DOHH2 (cell line): Measurements from ENCODE around the gene RHCG.

Experiments
- H3F3A ChIP-seq: fragments of 200-600 bp; sonication (generic), shearing (Covaris generic); 2 replicates; pipeline ENCODE4 v1.6.0; 2016; ENCODE audit warnings: antibody characterized with exemption, mild to moderate bottlenecking; ENCODE audit not compliant: control insufficient read depth, insufficient read depth
- H3K27ac ChIP-seq: fragments of 200-600 bp; sonication (generic); 2 replicates; pipeline ENCODE4 v1.5.1; 2014; ENCODE audit warnings: low read depth, mild to moderate bottlenecking, low read length, moderate library complexity
- H3K27me3 ChIP-seq: fragments of 200-600 bp; sonication (generic); 2 replicates; pipeline ENCODE4 v1.6.1; 2014; ENCODE audit warnings: mild to moderate bottlenecking, low read length, mixed read lengths; ENCODE audit not compliant: control insufficient read depth
- H3K36me3 ChIP-seq: fragments of 200-600 bp; sonication (generic); 2 replicates; pipeline ENCODE4 v1.6.1; 2014; ENCODE audit warnings: mild to moderate bottlenecking, low read length, moderate library complexity, mixed read lengths; ENCODE audit not compliant: control insufficient read depth
- H3K4me1 ChIP-seq: fragments of 200-600 bp; sonication (generic); 2 replicates; pipeline ENCODE4 v1.6.1; 2014; ENCODE audit warnings: mild to moderate bottlenecking, low read length, mixed read lengths; ENCODE audit not compliant: control insufficient read depth
- H3K4me2 ChIP-seq: fragments of 200-600 bp; sonication (generic); 2 replicates; pipeline ENCODE4 v1.6.0; 2014; ENCODE audit warnings: mild to moderate bottlenecking, low read length, moderate library complexity
- H3K4me3 ChIP-seq: fragments of 200-600 bp; sonication (generic); 2 replicates; pipeline ENCODE4 v1.5.1; 2014; ENCODE audit warnings: mild to moderate bottlenecking, low read length, mixed read lengths
- H3K79me2 ChIP-seq: fragments of 200-600 bp; sonication (generic); 2 replicates; pipeline ENCODE4 v1.6.1; 2014; ENCODE audit warnings: mild to moderate bottlenecking, low read length, mixed read lengths; ENCODE audit not compliant: control insufficient read depth
- H3K9me2 ChIP-seq: fragments of 200-600 bp; sonication (generic); replicated peaks from 2 replicates; pipeline ENCODE4 v1.6.1; 2014; ENCODE audit warnings: mild to moderate bottlenecking, low read length, mixed read lengths; ENCODE audit not compliant: control insufficient read depth
- H3K9me3 ChIP-seq: fragments of 200-600 bp; sonication (generic); 2 replicates; pipeline ENCODE4 v1.6.1; 2014; ENCODE audit warnings: antibody characterized with exemption, low read length, mixed read lengths; ENCODE audit not compliant: control insufficient read depth, insufficient read depth
- H4K20me1 ChIP-seq: fragments of 200-600 bp; sonication (generic); 2 replicates; pipeline ENCODE4 v1.6.0; 2014; ENCODE audit warnings: low read depth, mild to moderate bottlenecking, antibody characterized with exemption, low read length, moderate library complexity; ENCODE audit not compliant: control insufficient read depth, insufficient read depth
- CTCF ChIP-seq: fragments of 200-600 bp; sonication (generic); IDR thresholded peaks from one replicate; pipeline ENCODE4 v1.5.1; 2014; ENCODE audit warnings: antibody characterized with exemption, mild to moderate bottlenecking, low read depth, low read length; ENCODE audit not compliant: poor library complexity, severe bottlenecking
- EZH2phosphoT487 ChIP-seq: fragments of 200-600 bp; sonication (generic); IDR thresholded peaks from 2 replicates; pipeline ENCODE4 v1.6.1; 2017; ENCODE audit warnings: borderline replicate concordance, mild to moderate bottlenecking, antibody characterized with exemption, low read length, moderate library complexity, mixed read lengths

RHCG gene

GRCh38 chr15:89492111-89492641, 4.2 kb downstream of the RHCG start:
- Histone ChIP-seq H4K20me1 (no peaks in the 10 kb centered on the region), H3K79me2 (no peaks in the 10 kb centered on the region), H3K4me2 (no peak overlapping the region), H3K4me3 (no peak overlapping the region), H3K27me3 (peaks cover 6% of the 10 kb centered on the region; the same call in 1 of the 2 replicates), H3F3A (no peaks in the 10 kb centered on the region), H3K9me2 (no peaks in the 10 kb centered on the region), H3K27ac (no peak overlapping the region), H3K9me3 (no peaks in the 10 kb centered on the region), H3K4me1 (no peaks in the 10 kb centered on the region), H3K36me3 (no peaks in the 10 kb centered on the region)
- TF ChIP-seq EZH2phosphoT487 = no peak
- TF ChIP-seq CTCF = peak; percentile 64

- H4K20me1 ChIP-seq = no peaks in the 10 kb centered on the region
- no peaks in the 10 kb centered on the region for H3F3A ChIP-seq
- H3K4me1 ChIP-seq = no peaks in the 10 kb centered on the region
- no peaks in the 10 kb centered on the region for H3K36me3 ChIP-seq
- no peak overlapping the region for H3K4me3 ChIP-seq
- H3K9me3 ChIP-seq = no peaks in the 10 kb centered on the region
- no peaks in the 10 kb centered on the region for H3K79me2 ChIP-seq
- no peaks in the 10 kb centered on the region for H3K9me2 ChIP-seq
- peaks cover 10% of the 10 kb centered on the region; the same call in 1 of the 2 replicates for H3K27me3 ChIP-seq
- TF ChIP-seq CTCF (no peak), EZH2phosphoT487 (no peak)
- H3K4me2 ChIP-seq = no peak overlapping the region
- no peak overlapping the region for H3K27ac ChIP-seq
Observed at GRCh38 chr15:89490814-89491315, 5.5 kb downstream of the RHCG start.

- Histone ChIP-seq H3K9me3 (no peaks in the 10 kb centered on the region), H3K4me1 (no peaks in the 10 kb centered on the region), H3K36me3 (no peaks in the 10 kb centered on the region), H3K4me2 (no peak overlapping the region), H3K4me3 (no peak overlapping the region), H3F3A (no peaks in the 10 kb centered on the region), H3K27me3 (peaks cover 16% of the 10 kb centered on the region; the same call in 1 of the 2 replicates), H4K20me1 (no peaks in the 10 kb centered on the region), H3K27ac (no peak overlapping the region), H3K79me2 (no peaks in the 10 kb centered on the region), H3K9me2 (no peaks in the 10 kb centered on the region)
- TF ChIP-seq EZH2phosphoT487 (no peak), CTCF (no peak)
Observed at GRCh38 chr15:89490081-89490813, 6.1 kb downstream of the RHCG start.
